T-helper 2 cell treated with Interferon-gamma antibody and Interleukin-4, amounts not matched to agents 5 μg/mL and 100 μg/mL, for 36 hours (primary cell): ENCODE measurements around the gene MAP4K4.
"Not testable (repeated sequence)": the region's sequence is repeated elsewhere in the genome, so short reads cannot be mapped to it uniquely, and the experiment has no call there.

Source experiments
- DNase-seq: peaks from one replicate; pipeline ENCODE4 v3.0.0; 2021; ENCODE audit warnings: low spot score
- H3K27ac Mint-ChIP-seq: one replicate; pipeline ENCODE4 v1.8.0; 2021; ENCODE audit warnings: mild to moderate bottlenecking, mixed read lengths
- H3K27me3 Mint-ChIP-seq: one replicate; pipeline ENCODE4 v1.8.0; 2021; ENCODE audit warnings: low read depth, mixed read lengths
- H3K36me3 Mint-ChIP-seq: one replicate; pipeline ENCODE4 v1.8.0; 2021; ENCODE audit warnings: low read depth, mixed read lengths
- H3K4me1 Mint-ChIP-seq: one replicate; pipeline ENCODE4 v1.8.0; 2021; ENCODE audit warnings: low read depth, mixed read lengths
- H3K4me3 Mint-ChIP-seq: one replicate; pipeline ENCODE4 v1.8.0; 2022; ENCODE audit warnings: mild to moderate bottlenecking, moderate library complexity, mixed read lengths
- H3K9me3 Mint-ChIP-seq: one replicate; pipeline ENCODE4 v1.8.0; 2021; ENCODE audit warnings: mixed read lengths

MAP4K4 gene

GRCh38 chr2:101736233-101736632, 38.7 kb downstream of the MAP4K4 start:
- Mint-ChIP-seq H3K9me3 (no peaks in the 10 kb centered on the region), H3K4me1 (peaks cover 48% of the 10 kb centered on the region), H3K27ac (no peak overlapping the region), H3K27me3 (no peaks in the 10 kb centered on the region), H3K36me3 (no peaks in the 10 kb centered on the region), H3K4me3 (no peak overlapping the region)
- no peak for DNase-seq

GRCh38 chr2:101736861-101737291, 39.4 kb downstream of the MAP4K4 start:
- Mint-ChIP-seq H3K27me3 (no peaks in the 10 kb centered on the region), H3K4me1 (peaks cover 50% of the 10 kb centered on the region), H3K4me3 (no peak overlapping the region)

GRCh38 chr2:101737478-101738255, 40.2 kb downstream of the MAP4K4 start:
- H3K4me3 Mint-ChIP-seq, result no peak overlapping the region
- no peak for DNase-seq
- peaks cover 54% of the 10 kb centered on the region for H3K4me1 Mint-ChIP-seq
- no peaks in the 10 kb centered on the region for H3K9me3 Mint-ChIP-seq
- H3K36me3 Mint-ChIP-seq, result peaks cover 3% of the 10 kb centered on the region
- H3K27ac Mint-ChIP-seq, result no peak overlapping the region
- no peaks in the 10 kb centered on the region for H3K27me3 Mint-ChIP-seq

More at GRCh38 chr2:101736861-101737291, 39.4 kb downstream of the MAP4K4 start:
- peak; percentile 59 for DNase-seq
- H3K27ac Mint-ChIP-seq, result no peak overlapping the region
- no peaks in the 10 kb centered on the region for H3K9me3 Mint-ChIP-seq
- H3K36me3 Mint-ChIP-seq, result peaks cover 2% of the 10 kb centered on the region

GRCh38 chr2:101738649-101739048, 41.1 kb downstream of the MAP4K4 start:
- Mint-ChIP-seq H3K27ac (no peak overlapping the region), H3K27me3 (no peaks in the 10 kb centered on the region), H3K4me3 (no peak overlapping the region), H3K9me3 (no peaks in the 10 kb centered on the region), H3K4me1 (peaks cover 55% of the 10 kb centered on the region), H3K36me3 (peaks cover 5% of the 10 kb centered on the region)
- no peak for DNase-seq

- H3K27ac Mint-ChIP-seq, result no peak overlapping the region
- peaks cover 56% of the 10 kb centered on the region for H3K4me1 Mint-ChIP-seq
- H3K27me3 Mint-ChIP-seq, result no peaks in the 10 kb centered on the region
- peaks cover 10% of the 10 kb centered on the region for H3K36me3 Mint-ChIP-seq
- H3K9me3 Mint-ChIP-seq, result no peaks in the 10 kb centered on the region
- no peak for DNase-seq
- H3K4me3 Mint-ChIP-seq, result no peak overlapping the region
Observed at GRCh38 chr2:101740555-101740964, 43.1 kb downstream of the MAP4K4 start.

GRCh38 chr2:101741775-101742520, 44.4 kb downstream of the MAP4K4 start:
- Mint-ChIP-seq H3K9me3 (no peaks in the 10 kb centered on the region), H3K4me3 (no peak overlapping the region), H3K4me1 (peaks cover 58% of the 10 kb centered on the region), H3K27me3 (no peaks in the 10 kb centered on the region), H3K27ac (peak overlapping the region; percentile 55), H3K36me3 (peaks cover 10% of the 10 kb centered on the region)
- no peak for DNase-seq

- Mint-ChIP-seq H3K4me3 (no peak overlapping the region), H3K27ac (no peak overlapping the region), H3K27me3 (no peaks in the 10 kb centered on the region), H3K36me3 (peaks cover 10% of the 10 kb centered on the region), H3K9me3 (no peaks in the 10 kb centered on the region), H3K4me1 (peaks cover 54% of the 10 kb centered on the region)
- DNase-seq, result no peak
Observed at GRCh38 chr2:101742547-101742946, 45.0 kb downstream of the MAP4K4 start.

GRCh38 chr2:101743288-101743687, 45.8 kb downstream of the MAP4K4 start:
- Mint-ChIP-seq H3K4me1 (peaks cover 50% of the 10 kb centered on the region), H3K27ac (peak overlapping the region; percentile 38), H3K36me3 (peaks cover 10% of the 10 kb centered on the region), H3K4me3 (no peak overlapping the region), H3K27me3 (no peaks in the 10 kb centered on the region), H3K9me3 (no peaks in the 10 kb centered on the region)
- no peak for DNase-seq

GRCh38 chr2:101744832-101745231, 47.3 kb downstream of the MAP4K4 start:
- no peak for DNase-seq
- Mint-ChIP-seq H3K27ac (no peak overlapping the region), H3K4me3 (no peak overlapping the region), H3K36me3 (peaks cover 13% of the 10 kb centered on the region), H3K9me3 (no peaks in the 10 kb centered on the region), H3K4me1 (peaks cover 46% of the 10 kb centered on the region), H3K27me3 (no peaks in the 10 kb centered on the region)

GRCh38 chr2:101745711-101746694, 48.5 kb downstream of the MAP4K4 start:
- Mint-ChIP-seq H3K9me3 (no peaks in the 10 kb centered on the region), H3K4me3 (no peak overlapping the region), H3K36me3 (peaks cover 13% of the 10 kb centered on the region), H3K4me1 (peaks cover 43% of the 10 kb centered on the region), H3K27me3 (no peaks in the 10 kb centered on the region), H3K27ac (peak overlapping the region; percentile 32)
- DNase-seq, result no peak

- Mint-ChIP-seq H3K36me3 (peaks cover 10% of the 10 kb centered on the region), H3K4me3 (no peak overlapping the region), H3K4me1 (peaks cover 41% of the 10 kb centered on the region), H3K27ac (no peak overlapping the region), H3K9me3 (no peaks in the 10 kb centered on the region), H3K27me3 (no peaks in the 10 kb centered on the region)
- DNase-seq, result no peak
Observed at GRCh38 chr2:101748000-101748399, 50.5 kb downstream of the MAP4K4 start.

GRCh38 chr2:101748462-101748861, 51.0 kb downstream of the MAP4K4 start:
- not testable (repeated sequence) for H3K27me3 Mint-ChIP-seq, H3K4me3 Mint-ChIP-seq, H3K9me3 Mint-ChIP-seq, H3K36me3 Mint-ChIP-seq, DNase-seq, H3K27ac Mint-ChIP-seq
- H3K4me1 Mint-ChIP-seq, result peaks cover 40% of the 10 kb centered on the region

- peaks cover 4% of the 10 kb centered on the region for H3K36me3 Mint-ChIP-seq
- H3K9me3 Mint-ChIP-seq, result no peaks in the 10 kb centered on the region
- no peak overlapping the region for H3K4me3 Mint-ChIP-seq
- H3K4me1 Mint-ChIP-seq, result peaks cover 38% of the 10 kb centered on the region
- H3K27ac Mint-ChIP-seq, result no peak overlapping the region
- no peak for DNase-seq
- no peaks in the 10 kb centered on the region for H3K27me3 Mint-ChIP-seq
Observed at GRCh38 chr2:101750688-101751087, 53.2 kb downstream of the MAP4K4 start.
